HTR-8/SVneo (cell line): ENCODE measurements around the gene TBX5.
"Not testable (repeated sequence)": the region's sequence is repeated elsewhere in the genome, so short reads cannot be mapped to it uniquely, and the experiment has no call there.

ENCODE experiments used
- DNase-seq: peaks from one replicate; pipeline ENCODE4 v3.0.0; 2011; ENCODE audit warnings: low spot score, mixed read lengths; ENCODE audit not compliant: insufficient read length
- FAIRE-seq: peaks from 2 replicates; lab custom pipeline; 2011; peaks lifted over from hg19 to GRCh38; lab: Jason Lieb, UNC

The TBX5 gene

DNA sequence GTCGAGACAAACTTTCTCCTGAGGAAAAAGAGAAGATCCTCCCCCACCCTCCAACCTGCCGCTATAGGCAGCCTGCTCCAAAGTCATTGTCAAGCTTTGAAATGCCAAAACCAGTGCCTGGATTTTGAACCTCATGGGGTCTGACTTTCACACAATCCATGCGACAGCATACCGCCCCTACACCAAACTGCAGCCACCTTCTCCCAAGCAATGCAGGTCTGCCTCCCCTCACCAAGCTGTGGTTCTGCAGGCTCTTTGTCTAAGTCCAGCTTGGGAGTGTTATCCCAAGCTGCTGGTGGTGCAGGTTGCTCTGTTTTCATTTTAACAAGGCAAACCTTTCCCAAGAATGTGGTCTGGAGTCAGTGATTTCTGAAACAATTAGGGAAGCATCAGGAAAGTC, 12.4 kb downstream of the TBX5 start:
- DNase-seq (no peak), FAIRE-seq (no peak)

DNA sequence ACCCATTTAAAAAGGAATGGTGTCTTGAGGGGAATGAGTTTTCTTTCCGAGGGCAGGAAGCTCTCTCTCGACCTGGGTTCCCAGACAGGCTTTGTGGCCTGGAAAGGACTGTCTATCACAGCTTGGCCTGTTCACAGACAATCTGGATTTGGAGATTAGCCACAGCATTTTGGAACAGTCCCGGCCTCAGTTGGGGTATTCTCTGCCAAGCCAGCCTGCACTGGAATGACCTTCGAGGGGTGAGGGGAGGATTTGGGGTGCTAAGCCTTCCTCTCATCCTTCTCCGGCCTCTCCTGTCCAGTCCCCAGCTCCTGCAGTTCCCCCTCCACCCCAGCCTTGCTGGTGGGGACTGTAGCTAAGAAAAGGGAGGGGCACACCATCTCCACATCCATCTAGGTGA, 13.0 kb downstream of the TBX5 start:
- no peak for FAIRE-seq
- DNase-seq: no peak

DNA sequence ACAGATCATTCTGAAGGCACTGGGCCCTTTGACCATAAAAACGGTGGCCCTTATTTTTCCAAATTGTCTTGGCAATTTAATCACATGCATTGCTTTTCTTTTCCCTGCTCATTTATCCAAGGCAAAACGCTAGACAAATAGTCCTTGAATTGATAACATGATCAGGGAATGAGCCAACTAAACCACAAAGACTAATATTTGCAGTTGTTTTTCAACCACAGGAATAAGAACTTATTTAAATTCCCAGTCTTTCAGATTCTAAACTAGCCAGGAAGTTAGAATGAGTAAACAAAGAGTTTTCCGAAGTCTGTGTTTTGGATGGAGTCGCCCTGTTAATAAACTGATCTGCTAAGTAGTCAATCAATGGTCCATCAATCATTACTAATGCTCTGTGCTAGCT, 14.9 kb downstream of the TBX5 start:
- FAIRE-seq (no peak), DNase-seq (no peak)

DNA sequence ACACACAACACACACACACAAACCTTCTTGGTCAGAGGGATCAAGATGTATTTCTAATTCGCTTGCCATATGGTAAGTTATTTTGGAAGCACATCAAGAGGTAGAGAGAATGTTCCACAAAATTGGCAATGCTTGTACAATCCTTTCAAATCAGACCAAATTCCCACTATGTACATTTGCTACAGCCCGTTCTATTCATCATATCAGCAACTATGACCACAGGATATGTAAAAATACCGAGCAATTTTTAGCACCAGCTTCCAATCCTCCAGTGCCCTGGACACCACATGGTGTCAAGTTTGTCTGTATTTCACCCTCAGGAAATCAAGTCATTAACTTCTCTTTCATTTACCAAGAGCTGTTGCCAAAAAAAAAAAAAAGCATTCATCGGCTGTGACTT, 21.2 kb downstream of the TBX5 start:
- no peak for FAIRE-seq
- DNase-seq: no peak

DNA sequence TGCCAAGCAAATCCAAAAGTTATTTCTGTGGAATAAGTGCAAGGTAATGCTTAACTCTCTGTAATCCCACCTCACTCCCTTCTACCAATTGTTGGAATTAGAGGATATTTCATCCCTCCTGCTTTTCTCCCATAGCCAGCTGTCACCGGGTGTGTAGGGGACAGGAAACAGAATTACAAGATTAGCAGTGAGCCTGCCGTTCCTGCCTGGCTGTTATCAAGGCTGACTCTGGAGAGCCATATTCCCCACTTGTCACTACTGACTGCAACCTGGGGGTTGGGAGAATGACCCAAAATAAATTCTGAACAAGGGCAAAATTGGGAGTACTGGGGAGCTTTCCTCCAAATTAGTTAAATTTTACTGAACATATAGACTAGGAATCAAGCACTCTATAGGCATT, 24.8 kb downstream of the TBX5 start:
- DNase-seq (no peak), FAIRE-seq (no peak)

DNA sequence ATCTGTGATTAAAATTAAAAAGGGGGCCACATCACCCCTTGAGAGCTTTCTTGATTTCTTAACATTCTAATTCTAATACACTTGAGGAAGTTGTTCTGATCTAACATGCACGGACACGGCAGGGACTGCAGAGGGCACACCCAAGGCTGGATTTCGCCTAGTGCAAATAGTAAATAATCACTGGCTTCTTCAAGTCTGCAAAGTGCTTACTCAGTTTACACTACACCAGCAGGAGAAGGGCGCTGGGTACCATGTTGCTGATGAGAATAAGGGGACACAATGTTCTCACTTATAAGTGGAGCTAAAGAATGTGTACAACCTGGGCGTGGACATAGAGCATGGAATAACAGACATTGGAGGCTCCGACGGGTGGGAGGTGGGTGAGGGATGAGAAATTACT, 34.2 kb downstream of the TBX5 start:
- FAIRE-seq (no peak), DNase-seq (no peak)

DNA sequence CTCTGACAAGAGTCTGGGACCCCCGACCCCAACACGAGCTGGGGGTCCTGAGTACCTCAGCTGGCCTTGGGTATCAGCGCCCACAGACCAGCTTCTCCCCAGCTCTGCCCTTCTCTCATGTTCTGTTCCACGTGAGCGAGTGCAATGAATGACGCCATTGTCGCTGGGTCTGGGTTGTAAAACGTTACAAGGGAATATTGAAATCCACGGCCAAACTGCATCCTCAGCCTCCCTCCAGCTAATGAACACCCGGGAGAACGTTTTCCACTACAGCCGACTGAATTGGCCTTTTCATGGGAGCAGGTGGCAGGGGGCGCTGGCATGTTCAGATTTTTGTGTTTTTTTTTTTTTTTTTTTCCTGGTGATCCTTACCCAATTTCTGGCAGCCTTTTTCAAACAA, 34.7 kb downstream of the TBX5 start:
- FAIRE-seq (no peak), DNase-seq (no peak)

DNA sequence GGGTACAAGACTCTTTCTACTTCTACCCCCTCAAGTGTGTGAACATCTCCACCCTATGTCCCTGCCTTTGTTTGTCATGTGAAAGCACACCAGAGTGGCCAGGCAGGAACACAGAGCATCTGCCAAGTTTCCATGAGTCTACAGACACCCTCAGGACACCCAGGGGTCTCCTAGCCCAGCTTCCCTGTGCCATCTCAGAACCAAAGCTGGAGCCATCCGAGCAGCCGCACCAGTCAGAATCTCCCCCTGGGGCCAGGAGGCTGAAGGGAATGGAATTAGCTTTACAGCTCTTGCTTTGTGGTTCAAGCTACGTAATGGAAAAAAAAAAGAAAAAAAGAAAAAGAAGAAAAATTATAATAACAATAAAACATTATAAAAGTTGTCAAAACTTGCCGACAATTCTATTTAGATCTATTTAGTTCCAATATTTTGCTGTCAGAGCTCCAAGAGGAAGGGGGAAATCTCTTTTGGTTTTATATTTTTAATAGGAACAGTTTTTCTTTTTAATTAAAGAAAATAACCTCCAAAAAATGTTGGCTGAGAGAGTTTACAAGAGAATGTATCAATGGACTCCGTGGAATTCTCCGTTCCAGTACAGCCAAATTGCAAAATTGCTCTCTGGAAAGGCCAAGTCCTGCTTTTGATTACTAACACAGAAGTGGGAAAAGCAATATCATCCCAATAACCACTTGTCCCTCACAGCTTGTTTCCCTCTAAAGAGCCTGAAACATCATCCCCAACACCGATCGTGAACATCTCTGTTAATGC, 37.1 kb downstream of the TBX5 start:
- FAIRE-seq (no peak), DNase-seq (no peak)

DNA sequence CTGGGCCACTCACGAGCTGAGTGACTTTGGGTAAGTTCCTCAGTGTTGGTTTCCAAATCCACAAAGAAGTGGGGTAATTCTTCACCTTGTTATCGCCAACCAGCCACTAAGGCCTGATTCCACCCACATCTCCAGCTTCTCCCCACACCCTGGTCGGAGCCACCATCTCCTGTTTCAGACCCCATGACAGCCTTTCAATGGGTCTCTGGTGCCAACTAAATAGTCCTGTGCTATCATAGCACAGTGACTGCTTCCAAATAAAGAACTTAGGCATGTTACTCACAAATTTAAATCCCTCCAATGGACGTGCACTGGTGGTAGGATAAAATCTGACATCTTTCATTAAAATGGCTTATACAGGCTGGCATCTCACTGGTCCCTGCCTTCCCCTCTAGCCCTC, 44.0 kb downstream of the TBX5 start:
- FAIRE-seq (no peak), DNase-seq (no peak)

DNA sequence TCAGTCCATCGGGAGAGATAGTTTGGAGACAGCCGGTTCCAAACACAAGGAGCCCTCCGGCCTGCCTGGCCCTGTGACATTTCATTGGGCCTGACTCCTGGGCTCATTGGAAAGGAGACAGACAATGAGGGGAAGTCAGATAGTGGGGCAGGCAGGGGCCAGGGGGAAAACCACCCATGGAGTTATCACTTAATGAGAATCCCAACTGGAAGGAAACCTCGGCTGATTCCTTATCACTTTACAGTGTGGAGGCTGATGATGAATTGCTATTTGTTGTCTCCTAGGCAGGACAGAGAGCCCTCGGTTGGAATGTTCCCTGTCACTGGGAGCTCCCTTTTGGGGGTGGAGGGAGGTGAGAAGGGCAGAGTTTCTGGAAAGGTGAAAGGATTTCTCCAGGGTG, 44.4 kb downstream of the TBX5 start:
- DNase-seq: no peak
- FAIRE-seq: no peak

DNA sequence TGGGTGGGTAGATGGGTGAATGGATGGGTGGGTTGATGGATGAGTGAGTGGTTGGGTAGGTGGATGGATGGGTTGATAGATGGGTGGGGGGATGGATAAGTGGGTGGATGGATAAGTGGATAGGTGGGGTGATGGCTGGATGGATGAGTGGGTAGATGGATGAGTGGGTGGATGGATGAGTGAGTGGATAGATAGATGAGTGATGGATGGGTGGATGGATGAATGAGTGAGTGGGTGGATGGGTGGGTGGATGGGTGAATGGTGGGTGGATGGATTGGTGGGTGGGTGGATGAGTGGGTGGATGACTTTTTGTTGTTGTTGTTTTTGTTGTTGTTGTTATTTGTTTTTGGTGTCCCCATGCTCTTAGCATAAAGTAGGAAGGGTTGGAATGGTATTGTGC, 45.5 kb downstream of the TBX5 start:
- DNase-seq: no peak
- FAIRE-seq: no peak

DNA sequence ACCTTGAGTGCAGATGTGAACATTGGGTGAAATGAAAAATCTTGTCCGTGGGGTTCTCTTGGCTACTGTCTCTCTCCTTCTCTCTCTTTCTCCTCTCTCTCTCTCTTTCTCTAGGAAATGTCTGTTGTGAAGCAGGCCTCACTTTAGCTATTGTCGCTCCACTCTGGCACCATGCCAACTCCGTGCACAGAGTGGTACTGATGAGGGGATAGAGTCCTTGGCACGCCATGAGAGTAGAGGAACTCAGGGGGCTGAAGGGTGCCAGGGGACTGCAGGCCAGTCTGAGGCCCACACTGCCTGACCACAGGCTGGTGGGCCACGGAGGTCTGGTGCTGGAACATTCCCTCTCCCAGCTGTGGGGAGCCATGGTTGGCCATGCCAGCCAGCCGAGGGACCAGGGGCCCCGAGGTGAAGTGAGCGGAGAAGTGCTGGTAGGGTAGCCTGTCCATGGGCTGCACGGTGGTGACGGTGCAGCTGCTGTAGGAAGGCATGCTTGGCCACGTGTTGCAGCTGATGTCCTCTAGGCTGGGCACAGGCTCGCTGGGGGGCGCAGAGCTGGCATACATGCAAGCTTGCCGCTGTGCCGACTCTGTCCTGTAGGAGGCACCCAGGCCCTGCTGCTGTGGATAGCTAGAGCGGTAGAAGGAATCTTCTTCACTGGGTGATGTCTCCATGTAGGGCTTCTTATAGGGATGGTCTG, 50.4 kb downstream of the TBX5 start:
- no peak for FAIRE-seq

DNA sequence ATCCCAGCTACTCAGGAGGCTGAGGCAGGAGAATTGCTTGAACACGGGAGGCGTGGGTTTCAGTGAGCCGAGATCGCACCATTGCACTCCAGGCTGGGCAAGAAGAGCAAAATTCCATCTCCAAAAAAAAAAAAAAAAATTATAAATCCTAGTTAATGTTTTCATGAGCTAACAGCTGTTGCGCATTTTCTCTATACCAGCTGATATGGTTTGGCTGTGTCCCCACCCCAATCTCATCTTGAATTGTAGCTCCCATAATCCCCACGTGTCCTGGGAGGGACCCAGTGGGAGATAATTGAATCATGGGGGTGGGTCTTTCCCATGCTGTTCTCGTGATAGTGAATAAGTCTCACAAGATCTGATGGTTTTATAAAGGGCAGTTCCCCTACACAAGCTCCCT, 56.7 kb downstream of the TBX5 start:
- not testable (repeated sequence) for DNase-seq, FAIRE-seq

More for the DNA sequence above, 50.4 kb downstream of the TBX5 start:
- DNase-seq: no peak

DNA sequence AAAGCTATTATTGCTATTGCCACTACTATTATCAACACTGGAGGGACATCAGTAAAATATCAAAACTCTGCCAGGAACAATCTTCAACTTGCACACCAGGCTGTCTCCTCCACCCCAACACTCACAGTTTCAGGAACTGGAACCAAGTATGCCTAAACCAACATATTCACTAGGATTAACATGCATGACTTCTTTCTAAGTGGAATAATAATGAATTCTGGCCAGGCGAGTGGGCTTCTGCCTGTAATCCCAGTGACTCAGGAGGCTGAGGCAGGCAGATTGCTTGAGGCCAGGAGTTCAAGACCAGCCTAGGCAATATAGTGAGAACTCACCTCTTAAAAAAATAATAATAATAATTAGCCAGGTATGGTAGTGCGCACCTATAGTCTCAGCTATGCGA, 58.1 kb downstream of the TBX5 start:
- DNase-seq: no peak
- FAIRE-seq: no peak

DNA sequence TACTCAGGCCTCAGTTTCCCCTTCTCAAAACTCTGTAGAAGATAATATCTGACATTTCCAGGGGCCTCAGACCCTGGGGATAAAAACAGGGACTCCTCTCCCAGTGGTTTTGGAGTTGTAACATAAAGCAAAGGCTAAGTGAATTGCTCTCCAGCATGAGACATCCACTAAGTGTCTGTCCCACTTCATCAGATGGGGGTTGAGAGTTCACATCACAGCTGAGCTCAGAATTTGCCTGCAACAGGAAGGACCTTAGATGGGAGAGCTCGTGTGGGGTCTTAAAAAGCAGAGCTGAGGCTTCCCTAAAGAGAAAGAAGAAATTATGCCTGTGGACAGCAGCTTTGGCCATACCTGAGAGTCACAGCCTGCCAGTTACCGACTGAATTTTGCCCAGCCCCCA, 61.1 kb downstream of the TBX5 start:
- no peak for FAIRE-seq
- DNase-seq: no peak

DNA sequence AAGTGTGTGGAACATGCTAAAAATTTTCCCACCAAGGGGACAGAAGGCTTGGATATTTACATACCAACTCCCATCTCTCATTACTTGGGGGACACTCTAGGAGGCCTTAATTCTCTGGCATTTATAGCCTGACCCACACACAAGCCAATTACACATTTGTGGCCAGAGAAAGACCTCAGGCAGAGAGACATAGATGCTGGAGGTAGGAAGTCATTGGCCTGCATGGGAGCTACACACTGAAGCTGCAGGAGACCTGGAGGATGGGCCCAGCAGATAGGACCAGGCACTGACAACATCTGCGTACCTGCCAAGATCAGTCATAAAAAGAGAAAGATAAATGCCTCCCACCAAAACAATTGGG, 61.7 kb downstream of the TBX5 start:
- DNase-seq (no peak), FAIRE-seq (no peak)

DNA sequence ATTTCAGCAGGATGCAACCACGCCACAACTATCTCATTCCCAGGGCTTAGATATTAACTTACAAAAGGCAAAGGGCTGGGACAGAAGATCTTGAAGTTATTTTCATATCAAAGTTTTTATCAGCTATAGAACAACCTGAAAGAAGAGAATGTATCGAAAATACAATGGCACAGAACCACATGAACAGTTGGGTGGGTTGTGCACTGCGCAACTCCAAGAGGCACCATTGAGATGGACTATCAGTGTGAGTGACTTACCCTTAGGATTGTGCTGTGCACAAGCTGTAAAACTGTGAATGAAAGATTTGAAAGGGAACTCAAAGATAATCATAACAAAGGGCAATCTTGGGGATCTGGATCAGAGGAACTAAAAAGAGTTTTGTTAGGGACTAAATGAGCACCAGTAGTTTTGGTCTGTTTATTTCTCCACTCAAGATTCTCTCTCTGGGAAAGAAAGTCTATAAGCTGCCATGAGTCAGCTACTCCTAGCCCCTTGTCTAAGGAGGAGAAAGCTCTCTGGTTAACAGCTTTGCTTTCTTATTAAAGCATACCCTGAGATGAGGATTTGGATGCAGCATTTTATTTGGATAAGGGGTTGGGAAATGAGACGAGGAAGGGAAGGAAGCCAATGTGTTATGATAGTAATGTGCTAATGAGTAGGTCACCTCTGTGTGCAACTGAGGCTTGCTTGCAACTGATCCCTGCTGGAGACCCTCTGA, 62.2 kb downstream of the TBX5 start:
- FAIRE-seq (no peak), DNase-seq (no peak)

DNA sequence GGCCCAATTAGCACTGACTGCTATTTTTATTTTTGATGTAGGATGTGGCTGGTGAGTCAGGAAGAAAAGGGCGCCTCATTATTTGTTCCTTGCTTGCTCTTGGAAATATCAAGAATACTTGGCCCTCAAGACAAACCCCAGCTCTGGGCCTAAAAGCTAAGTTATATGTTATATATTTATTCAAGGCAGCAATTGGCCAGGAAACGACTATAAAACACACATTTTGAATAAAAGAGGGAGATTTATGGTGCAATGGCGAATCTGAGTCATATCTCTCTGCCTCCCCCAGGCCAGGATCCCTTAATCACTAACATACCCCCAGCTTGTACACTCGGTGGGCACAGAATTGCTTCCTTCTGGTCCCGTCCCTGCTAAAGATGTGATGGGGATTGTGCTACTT, 63.3 kb downstream of the TBX5 start:
- FAIRE-seq (no peak), DNase-seq (no peak)

DNA sequence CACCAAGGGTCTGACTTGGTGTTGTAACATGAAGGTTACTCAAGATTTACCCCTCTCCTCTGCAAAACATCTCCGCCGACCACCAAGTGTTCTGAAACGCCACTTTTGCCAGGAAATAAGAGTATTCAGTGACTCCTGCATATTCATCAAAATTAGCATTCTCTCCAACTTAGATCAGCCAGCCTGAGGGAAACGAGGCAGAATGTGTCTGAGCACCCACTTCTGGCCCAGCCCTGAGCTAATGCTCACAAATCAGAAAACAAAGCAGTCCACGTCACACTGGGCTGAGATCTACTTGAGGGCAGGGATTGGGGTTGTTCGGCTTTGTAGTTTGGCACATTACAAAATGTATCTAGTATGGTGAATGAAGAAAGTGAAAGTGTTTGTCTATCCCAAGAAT, 64.3 kb downstream of the TBX5 start:
- FAIRE-seq: no peak

DNA sequence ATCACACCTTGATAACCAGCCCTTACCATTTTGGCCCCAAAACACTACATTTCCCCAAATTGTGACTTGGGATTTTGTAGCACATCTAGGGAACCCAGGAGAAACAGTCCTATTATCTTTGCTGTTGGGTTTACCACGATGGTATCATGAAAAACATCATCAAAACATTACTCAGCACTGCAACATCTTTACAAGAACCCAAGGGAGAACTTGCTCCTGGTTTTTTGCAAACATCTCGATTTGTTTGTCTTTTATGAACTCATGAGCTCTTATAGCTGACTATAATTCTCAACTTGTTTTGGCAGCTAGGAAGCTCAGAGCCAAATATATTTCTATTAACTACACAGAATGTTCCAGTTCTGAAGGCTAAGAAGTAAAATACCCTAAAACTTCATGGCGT, 65.7 kb downstream of the TBX5 start:
- no peak for DNase-seq
- no peak for FAIRE-seq

More for the DNA sequence above, 64.3 kb downstream of the TBX5 start:
- no peak for DNase-seq

DNA sequence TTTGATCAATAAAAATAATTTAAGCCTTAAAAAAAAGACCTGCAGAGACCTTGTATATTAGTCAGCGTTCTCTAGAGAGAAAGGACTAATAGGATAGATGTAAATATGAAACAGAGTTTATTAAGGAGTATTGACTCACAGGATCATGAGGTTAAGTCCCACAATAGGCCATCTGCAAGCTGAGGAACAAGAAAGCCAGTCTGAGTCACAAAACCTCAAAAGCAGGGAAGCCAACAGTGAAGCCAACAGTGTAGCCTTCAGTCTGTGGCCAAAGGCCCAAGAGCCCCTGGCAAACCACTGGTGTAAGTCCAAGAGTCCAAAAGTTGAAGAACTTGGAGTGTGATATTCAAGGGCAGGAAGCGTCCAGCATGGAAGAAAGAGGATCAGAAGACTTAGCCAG, 66.3 kb downstream of the TBX5 start:
- FAIRE-seq (no peak), DNase-seq (no peak)
